ENCODE measurements around the gene FGD1.
"Not testable (repeated sequence)": the region's sequence is repeated elsewhere in the genome, so short reads cannot be mapped to it uniquely, and the experiment has no call there.

FGD1 gene

DNA sequence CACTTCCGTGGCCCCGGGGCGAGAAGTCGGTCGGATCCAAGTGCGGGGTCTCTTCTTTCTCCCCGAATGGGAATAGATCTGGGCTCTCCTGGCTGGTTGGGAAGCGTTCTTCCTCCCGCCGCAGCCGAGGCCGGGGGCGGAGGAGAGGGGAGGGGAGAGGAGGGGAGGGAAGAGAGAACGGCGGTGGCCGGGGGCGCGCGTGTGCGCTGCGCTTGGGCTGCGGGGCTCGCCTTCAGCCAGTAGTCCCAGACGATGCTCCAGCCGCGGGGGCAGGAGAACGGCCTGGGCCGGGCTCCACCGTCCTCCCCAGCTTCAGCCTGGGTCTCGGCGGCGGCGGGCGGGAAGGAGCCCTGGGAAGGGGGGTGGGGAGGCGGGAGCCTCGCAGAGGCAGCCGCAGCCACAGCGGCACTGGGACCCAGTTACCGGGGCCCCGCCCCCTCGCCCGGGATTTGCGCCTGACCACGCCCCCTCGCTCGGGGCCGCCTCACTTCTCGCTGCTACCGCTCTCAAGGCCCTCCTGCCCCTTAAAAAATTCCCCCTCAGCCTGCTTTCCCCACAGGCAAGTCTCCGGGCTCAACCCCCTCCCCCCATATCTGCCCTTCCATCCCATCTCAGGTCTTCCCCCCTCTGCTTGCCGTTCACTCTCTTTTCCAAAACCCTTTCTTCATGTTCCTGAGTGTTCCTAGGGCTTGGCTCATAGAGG is at the start of gene FGD1:
TSS of gene FGD1 (minus strand) at position 421 of the 703 bp plus-strand sequence. CDS start 802 bp downstream, outside the sequence.
- DNase-seq: peak; percentile 66

DNA sequence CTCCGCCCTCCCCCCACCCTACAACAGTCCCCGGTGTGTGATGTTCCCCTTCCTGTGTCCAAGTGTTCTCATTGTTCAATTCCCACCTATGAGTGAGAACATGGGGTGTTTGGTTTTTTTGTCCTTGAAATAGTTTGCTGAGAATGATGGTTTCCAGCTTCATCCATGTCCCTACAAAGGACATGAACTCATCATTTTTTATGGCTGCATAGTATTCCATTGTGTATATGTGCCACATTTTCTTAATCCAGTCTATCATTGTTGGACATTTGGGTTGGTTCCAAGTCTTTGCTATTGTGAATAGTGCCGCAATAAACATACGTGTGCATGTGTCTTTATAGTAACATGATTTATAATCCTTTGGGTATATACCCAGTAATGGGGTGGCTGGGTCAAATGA is 46.2 kb upstream of the FGD1 start:
- not testable (repeated sequence) for DNase-seq

DNA sequence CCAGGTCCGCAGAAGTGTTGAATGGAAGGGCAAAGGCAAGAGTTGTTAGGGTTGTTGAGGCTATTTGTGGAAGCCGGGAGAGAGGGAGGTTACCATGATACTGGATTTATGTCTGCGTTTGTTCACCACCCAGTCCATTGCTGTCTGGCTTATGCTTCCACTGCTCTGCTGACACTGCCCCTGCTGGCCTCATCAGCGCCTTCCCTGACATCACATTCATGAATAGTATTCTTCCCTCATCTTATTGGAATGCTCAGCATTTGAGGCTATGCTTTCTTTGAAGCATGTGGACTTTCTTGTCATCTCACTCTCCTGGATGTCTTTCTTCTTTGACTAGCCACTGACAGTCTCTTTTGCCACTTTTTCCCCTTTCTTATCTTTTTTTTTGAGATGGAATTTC is 44.3 kb upstream of the FGD1 start:
- DNase-seq: no peak

DNA sequence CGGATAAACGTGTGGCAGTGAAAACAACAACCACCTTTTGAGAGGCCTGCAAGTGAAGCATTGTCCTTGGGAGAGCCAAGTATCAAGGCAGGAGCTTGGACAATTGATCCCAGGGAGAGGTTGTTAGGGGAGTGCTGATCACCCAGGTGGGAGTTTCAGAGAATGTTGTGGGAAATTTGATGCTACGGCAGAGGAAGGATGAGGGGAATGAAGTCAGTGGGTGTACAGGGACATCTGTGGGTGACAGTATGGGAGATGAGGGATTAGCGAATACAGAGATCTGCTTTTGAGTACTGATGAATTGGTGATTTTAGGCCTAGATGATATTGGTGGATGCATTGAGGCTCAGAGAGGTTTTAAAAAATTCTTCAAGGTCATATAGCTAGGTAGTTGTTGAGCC is 38.2 kb upstream of the FGD1 start:
- DNase-seq: no peak

DNA sequence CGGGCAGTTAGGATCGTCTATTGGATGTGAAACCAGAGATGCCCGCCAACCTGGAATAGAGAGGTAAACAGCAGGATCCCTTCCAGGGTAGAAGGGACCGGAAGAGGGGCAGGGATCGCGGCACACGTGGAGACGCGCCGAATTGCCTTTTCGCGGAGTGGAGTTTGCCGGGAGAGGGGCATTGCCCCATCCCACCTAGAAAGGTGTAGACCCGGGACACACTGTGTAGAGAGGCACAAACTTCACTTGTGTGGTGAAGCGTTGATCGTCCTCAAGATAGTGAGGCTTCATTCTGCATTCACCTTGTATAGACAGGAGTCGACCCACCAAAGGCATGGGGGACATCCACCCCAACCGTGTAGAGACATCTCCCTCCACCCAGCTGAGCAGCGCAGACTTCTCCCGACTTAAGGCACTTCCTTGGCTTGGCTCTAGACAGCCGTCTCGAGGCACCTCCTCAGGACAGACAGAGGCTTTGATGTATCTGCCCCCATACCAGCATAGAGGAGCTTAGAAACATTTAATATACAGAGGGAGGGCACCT is 34.4 kb upstream of the FGD1 start:
- DNase-seq: no peak

DNA sequence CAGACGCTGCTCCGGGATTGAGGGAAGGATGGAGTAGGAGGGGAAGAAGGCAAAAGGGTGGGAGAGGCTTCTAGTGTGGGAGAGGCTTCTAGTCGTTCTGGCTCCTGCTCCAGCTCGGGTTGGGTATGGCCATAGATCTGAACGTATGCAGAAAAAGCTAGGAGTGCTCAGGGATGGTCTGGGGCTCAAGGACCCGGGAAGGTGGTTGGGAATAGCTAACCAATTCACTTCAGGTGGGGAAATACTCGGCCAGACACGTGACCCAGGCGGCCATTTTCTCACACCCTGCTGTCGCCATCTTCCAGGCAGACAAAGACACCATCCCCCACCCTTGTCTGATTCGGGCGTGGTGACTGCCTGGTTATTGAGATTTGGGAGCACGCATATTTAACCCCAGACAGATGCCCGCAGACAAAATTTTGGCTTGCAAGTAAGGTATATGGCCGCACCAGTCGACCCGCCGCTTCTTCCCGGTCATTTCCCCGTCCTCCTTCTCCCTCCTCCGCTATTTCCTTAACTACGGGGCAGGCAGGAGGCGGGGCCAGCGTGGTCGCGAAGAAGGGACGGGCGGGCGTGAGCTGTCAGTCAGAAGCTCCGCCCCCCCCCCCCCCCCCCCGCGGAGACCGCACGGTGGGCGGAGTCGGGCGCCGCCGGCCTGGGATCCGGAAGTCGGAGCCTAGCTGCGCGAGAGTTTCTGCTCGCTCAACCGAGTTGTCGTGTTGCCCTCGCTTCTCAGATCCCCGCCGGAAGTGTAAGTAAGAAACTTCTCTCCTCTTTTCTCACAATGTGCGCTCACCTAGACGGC is 33.7 kb upstream of the FGD1 start, which contains the start of gene GNL3L:
TSS of gene GNL3L (plus strand) at position 668 of the 805 bp plus-strand sequence. CDS start 2,348 bp downstream, outside the sequence.
- peak; percentile 89 for DNase-seq

DNA sequence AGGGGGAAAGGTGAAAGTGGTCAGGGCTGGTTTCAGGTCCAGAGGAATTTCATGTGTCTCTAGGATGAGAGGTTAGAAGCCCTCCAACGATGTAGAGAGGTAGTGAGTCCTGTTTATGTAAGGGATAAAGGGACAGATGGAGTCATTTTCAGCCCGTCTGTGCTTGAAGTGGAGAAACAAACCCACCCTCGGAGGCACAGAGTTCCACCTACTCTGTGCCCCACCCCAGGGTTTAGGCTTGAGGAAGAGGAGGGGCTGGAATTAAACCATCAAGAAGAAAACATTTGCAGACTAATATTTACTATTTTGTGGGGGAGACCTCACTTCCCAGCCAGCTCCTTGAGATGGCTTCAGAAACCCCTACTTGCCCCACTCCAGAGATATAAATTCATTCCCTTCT is 33.1 kb upstream of the FGD1 start:
- DNase-seq: no peak

DNA sequence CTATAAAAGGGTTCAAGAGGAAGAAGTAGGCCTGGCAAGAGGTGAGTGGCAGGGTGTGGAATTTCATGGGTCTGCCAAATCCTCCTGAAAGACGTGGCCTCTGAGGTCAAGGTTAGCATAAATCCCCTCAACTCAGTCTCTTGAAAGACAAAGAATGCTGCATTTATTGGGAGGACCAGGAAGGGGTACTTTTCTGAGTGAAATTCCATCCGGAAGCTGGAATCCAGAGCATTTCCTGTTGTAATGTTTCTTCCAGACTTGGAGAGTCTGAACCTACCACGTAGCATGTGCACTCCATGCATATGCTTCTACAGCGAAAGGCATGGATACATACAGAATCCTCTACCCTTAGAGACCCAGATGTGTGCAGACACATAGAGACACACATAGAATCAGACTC is 13.4 kb upstream of the FGD1 start:
- no peak for DNase-seq

DNA sequence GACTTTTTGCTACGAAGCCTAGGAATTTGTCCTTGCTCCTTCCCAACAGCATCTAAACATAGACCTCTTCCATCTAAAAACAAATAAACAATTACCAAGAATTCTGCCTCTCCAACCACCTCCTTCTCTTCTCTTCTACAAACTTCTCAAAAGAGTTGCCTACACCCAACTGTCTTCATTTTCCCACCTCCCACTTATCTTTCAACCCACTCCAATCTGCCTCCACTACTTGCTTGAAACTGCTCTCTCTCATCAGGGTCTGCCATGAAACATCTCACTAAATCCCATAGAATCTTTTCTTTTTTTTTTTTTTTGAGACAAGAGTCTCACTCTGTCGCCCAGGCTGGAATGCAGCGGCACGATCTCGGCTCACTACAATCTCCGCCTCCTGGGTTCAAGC is 902 bp upstream of the FGD1 start:
- DNase-seq: no peak

DNA sequence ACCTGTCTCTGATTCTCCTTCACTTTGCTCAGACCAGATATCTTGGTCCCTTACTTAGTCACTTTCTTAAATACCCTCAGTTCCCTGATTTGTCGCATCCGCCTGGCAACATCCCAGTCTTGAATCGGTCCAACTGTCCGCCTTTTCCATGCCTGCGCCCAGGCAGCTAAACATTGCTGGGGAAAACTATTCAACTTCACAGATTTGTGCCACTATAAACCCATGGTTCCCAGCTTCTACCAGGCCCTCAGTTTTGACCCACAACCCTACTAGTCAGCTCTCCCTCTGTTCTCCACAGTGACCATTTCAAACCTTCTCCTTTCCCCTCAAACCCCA is 451 bp upstream of the FGD1 start:
- no peak for DNase-seq

DNA sequence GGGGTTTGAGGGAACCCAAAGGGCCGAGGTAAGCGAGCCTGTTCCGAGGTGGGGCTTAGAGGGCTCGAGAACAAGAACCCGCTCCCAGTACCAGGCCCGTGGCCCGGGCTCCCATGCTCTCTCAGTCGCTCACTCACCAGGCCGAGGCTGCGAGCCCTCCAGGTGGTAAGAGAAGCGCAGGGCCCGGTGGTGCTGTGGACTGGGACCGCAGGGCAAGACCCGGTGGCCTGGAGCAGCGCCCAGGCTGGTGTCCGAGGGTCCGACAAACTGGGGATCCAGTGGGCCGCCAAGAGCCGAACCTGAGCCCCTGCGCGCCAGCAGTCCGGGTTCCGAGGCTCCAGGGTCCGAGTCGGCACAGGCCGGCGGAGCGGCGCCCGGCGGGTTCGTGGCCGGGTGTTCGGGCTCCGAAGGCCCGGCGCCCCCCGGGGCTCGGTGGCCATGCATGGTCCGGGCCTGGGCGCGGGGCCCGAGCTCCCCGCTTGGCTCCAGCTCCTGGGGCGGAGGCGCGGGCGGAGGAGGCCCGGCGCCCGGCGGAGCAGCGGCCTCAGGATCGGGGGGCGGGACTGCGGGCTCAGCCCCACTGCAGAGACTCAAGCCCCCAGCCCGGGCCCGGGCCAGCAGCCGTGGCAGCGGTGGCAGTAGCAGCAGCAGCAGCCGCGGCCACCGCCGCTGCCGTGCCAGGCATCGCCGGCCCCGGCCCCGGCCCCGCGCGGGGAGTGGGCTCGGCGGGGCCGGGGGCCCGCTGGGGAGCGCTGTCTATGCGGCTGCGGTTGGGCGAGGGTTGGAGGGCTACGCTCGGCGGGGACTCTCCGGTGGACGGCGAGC is 833 bp downstream of the FGD1 start:
- no peak for DNase-seq

DNA sequence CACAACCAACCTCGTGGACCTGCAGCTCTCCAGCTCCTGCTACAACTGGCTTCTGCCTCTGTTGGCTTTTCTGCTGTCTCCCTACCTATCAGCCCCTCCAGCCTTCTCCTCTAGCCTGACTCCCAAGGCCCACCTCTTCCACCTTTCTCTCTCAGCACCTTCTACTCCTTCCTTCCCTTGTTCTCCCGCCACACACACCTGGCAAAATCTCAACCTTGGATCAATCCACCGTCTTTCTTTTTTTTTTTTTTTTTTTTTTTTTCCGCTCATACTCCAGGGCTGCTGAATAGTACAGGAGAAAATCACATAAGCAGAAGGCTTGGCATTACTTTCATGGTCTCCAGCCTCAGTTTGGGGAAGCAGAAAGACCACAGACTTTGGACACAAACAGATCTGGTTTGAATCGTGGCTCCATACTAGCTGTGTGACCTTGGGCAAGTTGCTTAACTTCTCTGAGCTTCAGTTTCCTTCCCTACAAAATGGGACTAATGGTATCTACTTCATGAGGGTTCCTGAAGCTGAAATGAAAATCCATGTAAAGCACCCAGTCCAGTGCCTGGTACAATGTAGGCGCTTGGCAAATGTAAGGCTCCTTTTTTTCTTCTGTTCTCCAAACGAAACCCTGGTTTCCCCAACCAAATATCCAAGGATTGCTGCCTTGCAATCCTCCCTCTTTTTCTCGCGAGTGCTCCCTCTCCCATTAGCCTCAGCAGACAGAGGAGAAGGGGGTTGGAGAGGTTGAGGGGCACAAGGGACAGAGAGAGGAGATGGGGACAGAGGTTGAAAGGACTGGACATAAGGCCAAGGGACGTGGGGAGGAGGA is 1.7 kb downstream of the FGD1 start:
- DNase-seq: no peak

DNA sequence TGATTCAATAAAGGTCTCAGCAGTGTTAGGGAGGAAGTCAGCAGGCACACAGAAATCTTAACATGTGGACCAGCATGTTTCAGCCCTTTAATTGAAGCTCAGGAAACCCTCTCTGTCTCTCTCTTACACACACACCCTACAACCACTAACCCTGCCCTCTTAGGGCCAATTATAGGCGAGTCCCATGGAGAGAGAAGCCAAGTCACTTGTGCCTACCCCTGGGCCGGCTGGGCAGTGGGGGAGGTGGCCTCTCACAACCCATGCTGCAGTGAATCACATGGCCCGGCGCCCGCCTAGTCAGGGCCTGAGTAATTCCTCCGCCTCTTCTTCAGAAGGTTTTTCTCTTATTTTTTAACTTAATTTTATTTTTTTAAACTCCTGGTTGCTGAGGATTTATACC is 3.7 kb downstream of the FGD1 start:
- no peak for DNase-seq

DNA sequence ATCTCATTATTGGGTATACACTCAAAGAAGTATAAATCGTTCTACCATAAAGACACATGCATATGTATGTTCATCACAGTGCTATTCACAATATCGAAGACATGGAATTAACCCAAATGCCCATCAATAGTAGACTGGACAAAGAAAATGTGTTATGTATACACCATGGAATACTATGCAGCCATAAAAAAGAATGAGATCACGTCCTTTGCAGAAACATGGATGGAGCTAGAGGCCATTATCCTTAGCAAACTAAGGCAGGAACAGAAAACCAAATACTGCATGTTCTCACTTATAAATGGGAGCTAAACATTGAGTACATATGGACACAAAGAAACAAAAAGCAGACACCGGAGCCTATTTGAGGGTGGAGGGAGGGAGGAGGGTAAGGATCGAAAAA is 6.2 kb downstream of the FGD1 start:
- not testable (repeated sequence) for DNase-seq

DNA sequence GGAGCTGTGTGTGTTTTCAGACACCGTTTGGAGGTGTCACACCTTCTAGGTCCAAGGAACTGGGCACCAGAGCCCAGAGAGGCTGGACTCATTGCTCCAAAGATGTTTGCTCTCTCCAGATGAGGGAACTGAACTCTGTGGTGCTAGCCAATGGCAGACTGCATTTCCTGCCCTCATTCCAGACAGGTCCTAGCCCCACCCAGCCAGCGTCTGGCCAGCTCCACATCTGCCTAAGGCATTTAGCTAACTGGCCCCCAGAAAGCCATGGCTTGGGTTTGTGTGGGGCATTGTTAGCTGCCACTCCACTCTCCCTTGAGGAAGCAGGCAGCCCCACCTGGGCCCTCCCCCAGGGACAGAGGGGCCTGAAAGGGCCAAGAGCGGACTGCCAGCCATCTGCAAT is 11.4 kb downstream of the FGD1 start:
- DNase-seq: no peak

DNA sequence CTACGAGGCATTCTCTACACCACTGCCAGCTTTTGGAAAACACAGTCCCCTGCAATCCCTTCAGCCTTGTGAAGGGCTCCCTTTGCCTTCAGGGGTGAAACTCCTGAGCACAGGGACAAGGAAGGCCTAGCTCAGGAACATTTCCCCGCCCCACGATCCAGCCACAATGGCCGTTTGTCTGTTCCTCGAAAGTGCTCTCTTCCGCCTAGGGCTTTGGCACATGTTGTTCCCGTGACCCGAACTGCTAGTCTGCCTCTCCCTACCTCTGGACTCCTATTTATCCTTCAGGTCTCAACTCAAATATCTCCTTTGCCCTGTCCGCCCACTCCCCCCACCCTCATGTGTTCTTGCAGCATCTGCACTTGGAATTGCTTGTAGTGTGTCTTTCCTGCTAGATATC is 12.1 kb downstream of the FGD1 start:
- no peak for DNase-seq

DNA sequence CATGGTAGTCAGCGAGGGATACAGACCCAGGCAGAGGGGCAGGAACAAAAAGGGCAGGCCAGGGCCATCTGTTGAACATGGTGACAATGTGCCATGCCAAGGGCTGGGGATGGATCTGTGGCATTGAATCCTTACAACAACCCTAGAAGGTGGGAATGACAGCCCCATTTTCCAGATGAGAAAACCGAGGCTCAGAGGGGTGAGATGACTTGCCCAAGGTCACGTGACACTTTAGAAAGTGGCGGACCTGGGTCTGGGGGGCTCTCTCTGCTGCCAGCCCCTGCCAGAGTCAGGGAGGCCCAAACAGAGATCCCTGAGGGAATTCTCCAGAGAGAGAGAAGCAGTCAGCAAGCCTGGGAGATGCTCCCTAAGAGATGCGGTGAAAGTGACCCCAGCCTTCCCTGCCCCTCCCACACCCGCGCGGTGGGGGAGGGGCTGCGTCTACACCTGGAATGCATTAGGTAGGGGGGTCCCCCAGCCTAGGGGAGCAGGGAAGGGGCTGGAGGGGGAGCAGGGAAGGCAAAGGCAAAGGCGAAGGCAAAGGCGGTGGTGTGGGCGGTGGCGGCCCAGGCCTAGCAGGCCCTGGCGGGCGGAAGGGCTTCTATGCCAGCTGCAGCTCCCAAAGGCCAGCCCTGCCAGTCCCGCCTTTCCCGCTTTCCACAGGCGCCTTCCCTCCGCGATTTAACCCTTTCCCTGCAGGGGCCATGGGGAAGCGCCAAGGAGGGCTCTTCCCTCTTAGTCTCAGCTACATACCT is 13.0 kb downstream of the FGD1 start:
- DNase-seq: no peak

DNA sequence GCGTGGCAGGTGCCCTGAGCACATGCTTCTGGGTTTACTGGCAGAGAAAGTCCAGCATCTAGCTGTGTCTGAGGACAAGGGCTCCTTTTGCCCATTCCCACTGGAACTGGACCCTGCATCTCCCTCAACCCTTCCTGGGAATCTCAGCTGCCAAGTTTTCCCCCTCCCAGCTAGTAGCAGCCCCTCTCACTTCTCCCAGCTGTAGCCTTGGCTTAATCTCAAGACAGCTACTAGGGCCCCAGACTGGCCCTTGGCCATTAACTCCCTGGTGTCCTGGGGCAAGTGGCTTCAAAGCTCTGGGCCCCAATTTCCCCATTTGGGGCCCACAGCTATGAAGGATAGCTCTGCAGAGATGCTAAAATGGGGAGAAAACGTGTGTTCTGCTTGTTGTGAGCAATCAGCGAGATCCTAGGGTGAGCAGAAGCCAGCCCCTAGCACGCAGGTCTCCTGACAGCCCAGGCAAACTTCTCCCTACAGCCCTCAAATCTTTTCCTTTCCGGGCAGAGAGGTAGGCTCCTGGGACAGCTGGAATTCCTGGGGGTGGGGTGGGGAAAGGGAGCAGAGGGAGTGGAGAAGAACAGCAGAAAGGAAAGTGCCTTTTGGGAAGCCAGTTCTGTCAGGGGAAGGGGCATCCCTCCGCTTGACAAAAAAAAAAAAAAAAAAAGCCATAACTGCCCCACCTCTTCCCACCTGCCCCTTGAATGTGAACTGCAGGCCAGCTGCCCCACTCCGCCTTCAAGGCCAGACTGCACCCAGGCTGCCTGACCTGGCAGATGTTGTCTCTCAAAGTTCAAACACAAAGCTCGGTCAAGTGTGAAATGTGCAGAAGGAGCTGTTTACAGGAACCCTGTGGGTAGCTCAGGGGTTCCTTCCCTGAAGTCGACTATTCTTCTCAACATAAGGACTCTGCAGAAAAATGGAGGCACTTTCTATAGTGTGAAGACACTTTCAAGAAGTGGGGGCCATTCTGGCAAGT is 16.6 kb downstream of the FGD1 start:
- DNase-seq: no peak

DNA sequence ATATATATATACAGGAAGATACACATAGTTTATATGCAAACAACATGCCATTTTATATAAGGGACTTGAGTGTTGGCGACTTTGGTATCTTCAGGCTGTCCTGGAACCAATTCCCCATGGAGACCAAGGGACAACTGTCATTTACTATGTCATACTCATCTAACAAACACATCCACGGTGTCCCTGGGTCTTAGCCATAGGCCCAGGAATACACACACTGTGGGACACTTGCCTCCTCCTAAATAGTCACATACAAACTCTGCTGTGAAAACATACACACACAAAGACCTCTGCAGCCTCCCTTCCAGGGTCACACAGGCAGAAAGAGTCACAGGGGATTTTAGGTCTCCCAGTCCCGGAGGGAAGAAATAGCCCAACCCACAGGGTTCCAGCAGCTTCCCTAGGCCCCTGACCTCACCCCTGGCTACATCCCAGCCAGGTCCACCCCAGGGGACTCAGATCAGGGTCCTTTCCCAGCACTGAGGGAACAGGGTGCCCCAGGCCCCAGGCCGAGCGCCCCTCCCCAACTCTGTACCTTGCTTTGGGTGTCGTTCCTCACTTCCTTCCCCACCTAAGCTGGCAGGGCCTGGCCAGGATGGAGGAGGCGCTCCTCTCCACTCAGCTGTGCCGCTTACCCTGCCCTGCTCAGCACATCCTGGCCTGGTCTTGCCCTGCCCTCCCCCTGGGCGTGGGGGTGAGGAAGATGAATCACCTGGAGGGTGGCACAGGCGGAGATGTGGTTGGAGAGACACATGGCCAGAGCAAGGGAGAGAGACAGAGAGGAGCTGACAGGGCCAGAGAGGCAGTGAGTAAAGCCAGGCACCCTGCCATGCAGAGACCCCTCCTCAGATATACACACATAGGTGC is 21.8 kb downstream of the FGD1 start:
- DNase-seq: no peak

Measured in CD4-positive, alpha-beta T cell treated with Interleukin-6 for 4 hours (primary cell).